ENCODE results near the gene ATP2B2.

DNA sequence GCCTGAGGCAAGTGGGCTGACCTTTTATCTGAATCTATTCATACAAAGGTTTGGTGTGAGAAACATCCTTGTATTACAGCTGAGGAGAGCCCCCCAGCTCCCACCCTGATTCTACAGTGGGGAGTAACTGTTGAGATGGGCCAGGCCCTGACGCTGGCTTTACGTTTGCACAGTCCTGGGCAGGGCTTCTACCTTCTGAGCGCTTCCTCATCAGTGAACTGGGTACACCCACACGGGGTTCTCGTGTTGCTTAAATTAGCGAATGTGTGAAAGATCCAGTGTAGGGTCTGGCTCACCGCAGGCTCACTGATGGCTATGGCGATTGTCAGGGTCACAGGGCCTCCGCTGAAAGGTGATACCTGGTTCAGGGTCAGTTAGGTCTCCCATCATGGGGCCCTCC lies 205.3 kb downstream of the ATP2B2 start:
- TF ChIP-seq YY1 (IDR thresholded peaks at IDR 0.05; ENCODE audit: insufficient read depth, insufficient read length) (no peak), ZNF274 (IDR thresholded peaks at IDR 0.05; ENCODE audit: low read depth, low read length) (no peak)
